Spleen (tissue), 7 donors: ENCODE results near the gene ATAD1.
A peak's percentile ranks its signal among the peaks of the same experiment; 100 is the strongest.

Source experiments
- CTCF ChIP-seq, 11 experiments: fragments of 200-600 bp in 7 of 11; fragments of 450-650 bp in 4 of 11; sonication (generic) in 4 of 11; IDR thresholded peaks in 8 of 11; conservative IDR thresholded peaks in 3 of 11; 1 replicate in 7 of 11; 2 replicates in 4 of 11; pipeline versions ENCODE4 v1.4.0 to v1.8.0; 2016 to 2021; ENCODE audit warnings: antibody characterized with exemption in 11 of 11, inconsistent platforms in 4 of 11, mild to moderate bottlenecking in 1 of 11
- POLR2A ChIP-seq, 3 donors: fragments of 450-650 bp; IDR thresholded peaks; one replicate each; pipeline ENCODE4 v1.5.1; 2017; ENCODE audit warnings: antibody characterized with exemption in 3 of 3, mild to moderate bottlenecking in 1 of 3
- POLR2AphosphoS5 ChIP-seq, 3 donors: sonication (generic); formaldehyde crosslinking; IDR thresholded peaks; one replicate each; pipeline ENCODE4 v1.5.1; 2017; ENCODE audit warnings: antibody characterized with exemption in 3 of 3
- donor health status: DM: no; HTN: no; CAD: no; lungs with moderate emphysema.
- donor health status: DM: no; HTN: no; CAD: no.
- donor health status: DM: no; HTN: no; CAD: no.

- TF ChIP-seq POLR2A (IDR thresholded peaks at IDR 0.05) = peak in 2 of 3 donors; percentile 78 to 89
- TF ChIP-seq CTCF (IDR thresholded peaks at IDR 0.05 in 8 of 11, conservative IDR thresholded peaks at IDR 0.05 in 3 of 11) = peak in 1 of 11 experiments; percentile 36
- TF ChIP-seq POLR2AphosphoS5 (IDR thresholded peaks at IDR 0.05) = peak; percentile 95 to 97 (median 97)
Measured at GRCh38 chr10:87863053-87863943, 45.3 kb upstream of the ATAD1 start, which contains the start of the genes KLLN and PTEN.
